Activated CD4-positive, CD25-positive, alpha-beta regulatory T cell treated with anti-CD3 and anti-CD28 coated beads, Interleukin-2, amount 50 U/mL, for 16 hours (primary cell): Measurements from ENCODE around the gene SH2D4B.

ENCODE experiments used
- DNase-seq: peaks from one replicate; pipeline ENCODE4 v3.0.0-alpha.2; 2020; ENCODE audit warnings: low read depth, low spot score

SH2D4B gene

GRCh38 chr10:80537736-80538480 lies at the start of gene SH2D4B:
TSS of gene SH2D4B (plus strand) at chr10:80537902. CDS start at chr10:80538332, 430 bp downstream.
- DNase-seq = no peak

DNA sequence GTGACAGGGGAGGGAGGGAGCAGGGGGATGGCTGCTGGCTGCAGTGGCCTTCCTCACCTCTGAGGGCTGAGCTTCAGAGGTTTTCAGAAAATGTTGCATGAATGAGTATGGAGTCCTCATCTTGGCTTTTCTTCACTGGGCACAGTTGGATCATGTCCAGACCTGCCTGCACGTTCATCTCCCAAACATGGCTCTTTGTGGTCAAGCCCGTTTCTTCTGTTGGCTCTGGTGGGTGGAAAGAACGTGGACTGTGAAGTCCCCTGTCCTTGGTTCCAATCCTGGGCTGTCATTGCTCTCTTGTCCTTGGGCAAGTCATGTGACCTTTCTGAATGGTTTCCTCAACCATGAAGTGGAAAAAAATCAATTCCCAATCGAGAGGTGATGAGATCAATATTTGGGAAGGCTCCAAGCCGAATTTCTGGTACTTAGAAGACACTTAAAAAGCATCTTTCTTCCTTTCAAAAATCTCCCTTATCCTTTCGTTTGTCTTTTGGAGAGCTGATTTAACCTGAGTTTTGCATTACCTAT lies 49.1 kb upstream of the SH2D4B start:
- DNase-seq = no peak

DNA sequence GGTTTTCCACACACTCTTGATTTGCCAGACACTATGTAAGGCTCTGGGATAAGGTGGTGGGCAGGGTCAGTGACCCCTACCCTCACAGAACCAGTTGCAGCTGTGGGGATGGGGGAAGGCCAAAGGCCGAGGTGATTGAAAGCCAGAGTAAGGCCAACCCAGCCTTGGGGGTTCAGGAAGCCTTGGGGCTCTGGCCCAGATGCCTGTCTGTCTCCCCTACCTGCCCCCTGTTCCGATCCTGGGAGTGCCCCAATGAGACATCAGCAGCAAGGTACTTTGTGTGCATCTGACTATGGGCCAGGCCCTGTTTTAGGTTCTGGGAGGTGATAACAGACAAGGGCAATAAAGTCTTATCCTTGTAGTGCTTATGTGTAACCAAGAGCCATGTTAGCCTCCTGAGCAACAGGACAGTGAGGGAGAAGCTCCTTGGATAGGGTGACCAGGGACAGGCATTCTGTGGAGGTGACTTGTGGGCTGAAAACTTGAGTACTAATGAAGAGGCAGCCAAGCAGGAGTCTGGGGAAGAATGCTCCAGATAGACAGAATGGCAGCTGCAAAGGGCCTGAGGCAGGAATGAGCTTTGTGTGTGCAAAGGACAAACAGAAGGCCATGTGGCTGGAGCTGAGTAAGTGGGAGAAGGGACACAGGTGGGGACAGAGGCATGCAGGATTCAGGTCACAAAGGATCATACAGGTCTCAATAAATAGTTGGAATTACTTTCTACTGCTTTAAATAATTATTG lies 48.2 kb upstream of the SH2D4B start:
- no peak for DNase-seq

- no peak for DNase-seq
These were observed 46.2 kb upstream of the SH2D4B start for GRCh38 chr10:80491251-80492102.

- DNase-seq = no peak
These were observed 44.7 kb upstream of the SH2D4B start for GRCh38 chr10:80492848-80493521.

DNA sequence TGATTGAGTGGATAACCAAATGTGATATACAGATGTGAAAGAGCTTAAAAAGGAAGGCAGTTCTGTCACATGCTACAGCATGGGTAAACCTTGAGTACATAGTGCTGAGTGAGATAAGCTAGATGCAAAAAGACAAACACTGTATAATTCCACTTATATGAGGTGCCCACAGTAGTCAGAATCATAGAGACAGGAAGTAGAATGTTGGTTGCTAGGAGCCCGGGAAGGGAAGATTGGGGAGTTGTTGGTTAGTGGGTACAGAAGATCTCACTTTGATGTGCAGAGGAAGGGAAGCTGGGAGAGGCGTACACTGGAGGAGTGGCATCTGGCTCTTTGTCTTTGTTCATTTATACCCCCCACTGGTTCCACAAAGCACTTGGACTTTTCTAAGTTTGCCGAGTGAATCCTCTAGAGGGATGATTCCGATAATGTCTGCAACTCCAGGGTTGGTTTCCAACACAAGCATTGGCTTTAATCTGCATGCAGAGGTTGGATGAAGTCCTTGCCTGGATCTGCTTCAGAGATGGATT lies 44.1 kb upstream of the SH2D4B start:
- no peak for DNase-seq

DNA sequence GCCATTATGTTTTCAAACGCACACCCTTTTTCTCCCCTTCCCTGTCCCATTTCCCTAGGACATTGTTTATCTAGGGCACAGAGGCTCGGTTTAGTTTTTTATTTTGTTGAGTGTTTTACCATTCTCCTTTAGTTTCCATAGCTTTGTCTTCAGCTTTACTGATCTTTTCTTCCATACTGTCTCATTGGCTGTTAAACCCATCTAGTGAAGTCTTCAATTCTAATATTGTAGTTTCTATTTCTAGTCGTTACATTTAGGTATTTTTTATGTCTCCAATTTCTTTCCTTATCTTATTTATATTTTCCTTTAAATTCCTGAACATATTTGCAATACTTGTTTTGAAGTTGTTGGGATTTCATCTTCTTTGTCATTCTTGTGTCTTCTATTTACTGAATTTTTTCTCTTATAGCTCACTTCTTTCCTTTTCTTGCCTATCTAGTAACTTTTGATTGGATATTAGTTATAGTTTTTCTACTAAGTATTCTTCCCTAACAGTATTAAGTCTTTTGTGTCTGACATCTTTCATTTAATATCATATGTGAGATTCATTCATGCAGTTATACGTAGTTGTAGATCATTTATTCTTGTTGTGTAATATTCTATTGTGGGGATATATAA lies 41.0 kb upstream of the SH2D4B start:
- DNase-seq = no peak

DNA sequence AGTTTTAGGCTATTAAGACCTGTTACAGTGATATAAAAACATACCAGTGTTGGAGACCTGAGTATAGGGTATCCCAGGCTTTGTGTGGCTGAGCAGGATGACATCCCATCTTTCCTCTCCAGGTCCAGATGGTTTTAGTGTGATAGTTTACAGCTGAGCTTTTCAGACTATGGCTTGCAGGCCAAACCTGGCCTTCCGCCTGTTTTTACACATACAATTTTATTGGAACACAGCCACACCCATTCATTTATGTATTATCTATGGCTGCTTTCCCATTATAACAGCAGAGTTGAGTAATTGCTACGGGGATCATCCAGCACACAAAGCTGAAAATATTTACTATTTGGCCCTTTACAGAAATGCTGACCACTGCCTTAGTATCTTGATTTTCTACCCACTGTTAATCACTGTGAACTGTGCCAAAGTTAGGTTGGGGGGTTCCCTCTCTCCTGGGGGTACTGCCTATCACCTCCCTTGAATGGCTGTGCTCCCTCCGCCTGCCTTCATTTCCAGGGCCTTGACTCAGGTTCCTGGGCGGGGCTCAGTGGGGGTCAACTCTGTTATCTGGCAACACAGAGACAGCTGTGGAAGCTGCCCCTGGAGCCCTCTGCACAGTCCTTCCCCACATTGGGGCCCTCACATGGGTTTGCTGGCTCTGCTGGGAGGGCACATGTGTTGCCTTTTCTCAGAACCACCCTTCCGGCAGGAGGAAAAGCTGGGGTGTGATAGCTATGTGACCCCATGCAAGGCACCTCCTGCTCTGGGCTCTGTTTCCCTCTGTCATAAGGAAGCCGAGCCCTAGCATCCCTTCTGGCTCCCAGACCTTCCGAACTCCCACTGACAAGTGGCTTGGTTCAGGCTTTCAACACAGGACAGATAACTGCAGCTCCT lies 40.3 kb upstream of the SH2D4B start:
- DNase-seq = no peak

DNA sequence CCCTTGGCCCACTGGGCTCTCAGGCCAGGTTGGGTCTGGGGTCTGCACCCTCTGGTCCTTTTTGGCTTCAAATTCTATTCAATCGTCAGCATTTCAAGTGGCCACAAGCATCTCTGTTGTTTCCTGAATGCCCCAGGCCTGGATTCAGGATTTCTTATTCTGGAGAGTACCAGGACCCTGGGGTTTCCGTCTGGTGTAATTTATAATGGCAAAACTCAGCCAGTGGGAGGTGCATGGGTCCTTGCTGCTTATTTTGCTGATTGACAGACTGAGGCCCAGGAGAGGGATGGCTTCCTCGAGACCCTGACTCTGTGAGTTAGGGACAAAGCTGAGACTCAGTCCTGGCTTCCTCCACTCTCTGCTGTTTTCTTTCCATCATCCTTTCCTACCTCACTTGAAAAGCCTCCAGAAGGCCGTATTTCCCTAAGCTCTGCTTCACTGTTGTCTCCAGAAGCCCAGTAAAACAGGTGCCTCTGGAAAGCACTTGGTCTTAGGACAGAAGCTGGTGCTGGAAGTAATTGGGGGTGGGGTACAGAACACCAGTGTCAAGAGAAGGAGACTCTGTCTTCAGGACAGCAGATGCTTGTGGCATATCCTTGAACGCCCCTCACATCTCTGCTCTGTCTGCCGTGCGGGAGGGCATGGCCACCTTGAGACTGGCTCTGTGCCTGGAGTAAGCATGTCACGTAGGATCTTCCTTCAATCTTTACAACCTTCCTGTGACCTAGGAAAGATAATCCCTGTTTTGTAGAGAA lies 39.4 kb upstream of the SH2D4B start:
- no peak for DNase-seq

GRCh38 chr10:80498833-80499741 lies 38.6 kb upstream of the SH2D4B start:
- DNase-seq = no peak

DNA sequence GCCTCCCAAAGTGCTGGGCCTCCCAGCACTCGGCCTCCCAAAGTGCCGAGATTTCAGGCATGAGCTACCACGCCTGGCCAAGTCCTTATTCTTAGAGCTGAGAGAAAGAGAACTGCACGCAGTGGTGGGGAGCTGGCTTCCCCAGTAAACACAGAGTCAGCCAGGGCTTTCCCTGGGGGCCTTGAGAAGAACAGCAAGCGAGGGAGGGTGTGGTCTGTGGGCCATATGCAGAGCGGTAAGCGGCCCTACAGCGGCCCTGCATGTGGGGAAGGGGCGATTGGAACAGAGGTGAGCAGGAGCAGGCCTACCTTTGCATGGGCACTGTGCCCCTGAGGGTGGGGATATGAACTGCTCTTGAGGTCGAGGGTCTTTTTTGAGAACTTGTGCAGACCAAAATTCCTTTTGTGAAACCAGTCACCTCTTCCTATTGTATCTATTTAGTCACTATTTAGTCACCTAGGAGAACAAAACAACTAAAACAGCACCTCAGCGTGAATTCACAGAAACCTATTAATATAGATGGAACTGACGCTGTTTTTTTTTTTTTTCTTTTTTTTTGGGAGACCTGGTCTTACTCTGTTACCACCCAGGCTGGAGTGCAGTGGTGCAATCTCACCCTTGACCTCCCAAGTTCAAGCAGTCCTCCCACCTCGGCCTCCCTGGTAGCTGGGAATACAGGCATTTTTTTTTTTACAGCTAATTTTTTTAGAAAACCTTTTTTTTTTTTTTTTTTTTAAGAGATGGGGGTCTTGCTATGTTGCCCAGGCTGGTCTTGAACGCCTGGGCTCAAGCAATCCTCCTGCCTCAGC lies 36.9 kb upstream of the SH2D4B start:
- DNase-seq = no peak

GRCh38 chr10:80501381-80501912 lies 36.3 kb upstream of the SH2D4B start:
- no peak for DNase-seq

- no peak for DNase-seq
These were observed 35.7 kb upstream of the SH2D4B start for GRCh38 chr10:80501913-80502521.

GRCh38 chr10:80502621-80503583 lies 34.8 kb upstream of the SH2D4B start:
- DNase-seq = no peak

GRCh38 chr10:80503584-80504157 lies 34.0 kb upstream of the SH2D4B start:
- no peak for DNase-seq
